ENCODE results near the gene IFNA8.
"Not testable (repeated sequence)": the region's sequence is repeated elsewhere in the genome, so short reads cannot be mapped to it uniquely, and the experiment has no call there.

Gene IFNA8

DNA sequence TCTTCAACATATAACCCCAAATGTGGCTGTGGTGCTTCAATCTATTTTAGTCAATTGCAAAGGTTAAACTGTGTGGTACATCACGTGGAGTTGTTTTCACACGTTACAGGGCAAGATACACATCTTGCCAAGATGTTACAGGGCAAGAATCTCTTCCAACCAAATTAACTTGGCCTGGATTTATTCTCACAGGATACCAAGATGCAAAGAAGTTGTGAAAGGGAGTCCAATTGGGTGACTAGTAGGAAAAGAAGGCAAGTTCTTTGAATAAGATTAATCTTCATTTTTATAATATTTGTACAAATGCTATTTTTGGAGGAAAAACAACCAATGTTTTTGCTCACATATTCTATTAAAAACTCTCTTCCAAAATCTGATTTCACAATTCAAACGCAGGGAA lies 4.8 kb upstream of the IFNA8 start:
- CTCF ChIA-PET = interaction anchor here (0.9 kb wide), 1 partner anchor 78 kb away, joined by 4 read pairs; no protein-coding TSS in a partner anchor
- H3K4me3 Mint-ChIP-seq = no peak overlapping the region
- no peak overlapping the region for H3K27ac Mint-ChIP-seq
- H3K27me3 Mint-ChIP-seq = peaks cover 57% of the 10 kb centered on the region
- H3K36me3 Mint-ChIP-seq = no peaks in the 10 kb centered on the region
- H3K4me1 Mint-ChIP-seq = peaks cover 6% of the 10 kb centered on the region
- H3K9me3 Mint-ChIP-seq = no peaks in the 10 kb centered on the region
- DNase-seq = no peak

DNA sequence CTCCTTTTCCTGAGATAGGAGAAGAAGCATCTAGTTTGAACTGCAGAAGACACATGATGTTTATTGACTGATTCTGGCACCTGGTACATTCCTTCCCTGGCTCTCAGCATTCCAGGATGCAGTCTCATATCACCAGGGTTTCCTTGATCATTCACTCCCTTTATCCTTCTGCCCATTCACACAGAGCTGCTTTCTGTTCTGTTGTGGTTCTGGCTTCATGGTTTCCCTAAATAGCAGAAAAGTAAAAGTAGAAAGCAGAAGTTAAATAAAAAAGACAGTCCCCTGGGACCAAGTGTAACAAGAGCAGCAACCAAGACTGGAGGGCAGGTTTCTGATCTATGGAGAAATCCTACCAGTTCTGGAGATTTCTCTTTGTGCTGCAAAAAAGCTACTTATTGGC lies 3.2 kb downstream of the IFNA8 start:
- Mint-ChIP-seq H3K4me3 (no peak overlapping the region), H3K27ac (no peak overlapping the region), H3K27me3 (peaks cover 20% of the 10 kb centered on the region), H3K9me3 (no peaks in the 10 kb centered on the region), H3K4me1 (peaks cover 3% of the 10 kb centered on the region), H3K36me3 (no peaks in the 10 kb centered on the region)
- CTCF ChIA-PET = interaction anchor here (1.2 kb wide), 1 partner anchor 14 kb away, joined by 3 read pairs; no protein-coding TSS in a partner anchor
- DNase-seq = no peak

DNA sequence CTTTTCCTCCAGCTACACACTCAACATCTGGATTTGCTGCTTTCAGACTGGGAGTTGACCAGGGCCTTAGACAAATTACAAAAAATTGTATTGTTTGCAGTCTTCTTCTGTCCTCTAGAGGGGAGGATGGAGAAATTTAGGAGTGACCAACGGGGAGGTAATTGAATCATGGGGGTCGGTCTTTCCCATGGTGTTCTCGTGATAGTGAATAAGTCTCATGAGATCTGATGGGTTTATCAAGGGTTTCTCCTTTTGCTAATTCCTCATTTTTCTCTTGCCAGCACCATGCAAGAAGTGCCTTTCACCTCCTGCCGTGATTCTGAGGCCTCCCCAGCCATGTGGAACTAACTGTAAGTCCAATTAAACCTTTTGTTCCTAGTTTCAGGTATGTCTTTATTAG lies 4.2 kb downstream of the IFNA8 start:
- peaks cover 20% of the 10 kb centered on the region for H3K27me3 Mint-ChIP-seq
- no peaks in the 10 kb centered on the region for H3K36me3 Mint-ChIP-seq
- H3K27ac Mint-ChIP-seq = no peak overlapping the region
- DNase-seq = no peak
- peaks cover 3% of the 10 kb centered on the region for H3K4me1 Mint-ChIP-seq
- CTCF ChIA-PET = interaction anchor here (1.7 kb wide), 1 partner anchor 9 kb away, joined by 3 read pairs; no protein-coding TSS in a partner anchor
- no peaks in the 10 kb centered on the region for H3K9me3 Mint-ChIP-seq
- H3K4me3 Mint-ChIP-seq = no peak overlapping the region

DNA sequence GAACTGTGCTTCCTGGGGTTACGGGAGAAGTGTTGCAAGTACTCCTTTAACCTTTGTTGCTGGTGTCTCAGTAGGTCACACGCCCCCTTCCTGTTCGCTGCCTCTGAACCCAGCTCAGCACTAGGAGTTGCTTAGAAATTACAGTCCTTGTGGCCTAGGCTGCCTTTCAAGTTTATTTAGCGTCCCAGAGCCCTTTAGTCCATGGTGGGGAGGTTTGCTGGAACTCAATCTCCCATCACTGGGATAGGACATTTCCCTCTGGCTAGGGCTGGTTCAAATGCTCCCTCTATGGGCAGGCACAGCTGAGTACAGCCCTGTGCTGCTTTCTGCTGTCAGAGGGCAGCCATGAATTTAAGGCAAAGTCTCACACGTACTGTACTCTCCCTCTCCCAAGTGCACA lies 4.7 kb downstream of the IFNA8 start:
- Mint-ChIP-seq H3K4me1 (peaks cover 3% of the 10 kb centered on the region), H3K36me3 (no peaks in the 10 kb centered on the region), H3K27me3 (peaks cover 20% of the 10 kb centered on the region), H3K9me3 (no peaks in the 10 kb centered on the region), H3K4me3 (no peak overlapping the region), H3K27ac (no peak overlapping the region)
- DNase-seq = peak; percentile 25
- CTCF ChIA-PET = interaction anchor here (1.6 to 1.7 kb wide), 2 partner anchors 9 to 161 kb away, joined by 3 to 5 read pairs; no protein-coding TSS in a partner anchor

DNA sequence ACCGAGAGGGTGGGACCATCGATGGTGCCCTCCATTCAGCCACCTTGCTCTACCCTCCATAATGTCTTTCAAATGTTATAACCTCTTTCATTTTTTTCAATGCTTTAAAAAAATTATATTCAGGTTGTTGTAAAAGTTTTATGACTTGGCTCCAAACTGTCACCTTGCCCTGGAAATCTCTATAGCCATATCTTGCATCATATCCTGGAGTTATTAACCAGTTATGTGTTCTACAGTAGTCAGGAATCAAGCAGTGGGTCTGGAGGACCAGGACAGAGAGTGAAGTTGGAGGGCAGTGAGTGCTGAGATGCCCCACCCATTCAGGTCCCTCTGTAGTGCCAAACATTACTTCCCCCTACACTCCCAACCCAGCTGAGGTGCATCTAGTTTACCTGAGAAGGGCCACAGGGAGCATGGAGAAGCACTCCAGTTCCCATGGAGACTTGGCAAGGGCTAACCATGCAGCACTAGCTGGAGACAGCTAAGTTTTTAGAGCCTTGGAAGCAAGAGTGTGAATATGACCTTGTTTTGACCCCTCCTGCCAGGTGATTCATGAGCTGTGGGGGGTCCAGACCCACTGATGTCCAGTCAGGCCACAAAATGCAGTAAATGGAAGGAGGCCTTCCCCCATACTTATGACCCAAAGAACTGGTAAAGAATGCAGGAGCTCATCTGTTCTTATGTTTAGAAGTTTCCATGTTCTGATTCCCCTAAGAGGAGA lies 5.5 kb downstream of the IFNA8 start:
- Mint-ChIP-seq H3K4me3 (no peak overlapping the region), H3K9me3 (no peaks in the 10 kb centered on the region), H3K27me3 (peaks cover 13% of the 10 kb centered on the region), H3K36me3 (no peaks in the 10 kb centered on the region), H3K4me1 (peaks cover 3% of the 10 kb centered on the region), H3K27ac (no peak overlapping the region)
- DNase-seq = no peak
- CTCF ChIA-PET = interaction anchor here (0.6 to 1.7 kb wide), 4 partner anchors 8 to 162 kb away, joined by 3 to 5 read pairs (median 3); no protein-coding TSS in a partner anchor

DNA sequence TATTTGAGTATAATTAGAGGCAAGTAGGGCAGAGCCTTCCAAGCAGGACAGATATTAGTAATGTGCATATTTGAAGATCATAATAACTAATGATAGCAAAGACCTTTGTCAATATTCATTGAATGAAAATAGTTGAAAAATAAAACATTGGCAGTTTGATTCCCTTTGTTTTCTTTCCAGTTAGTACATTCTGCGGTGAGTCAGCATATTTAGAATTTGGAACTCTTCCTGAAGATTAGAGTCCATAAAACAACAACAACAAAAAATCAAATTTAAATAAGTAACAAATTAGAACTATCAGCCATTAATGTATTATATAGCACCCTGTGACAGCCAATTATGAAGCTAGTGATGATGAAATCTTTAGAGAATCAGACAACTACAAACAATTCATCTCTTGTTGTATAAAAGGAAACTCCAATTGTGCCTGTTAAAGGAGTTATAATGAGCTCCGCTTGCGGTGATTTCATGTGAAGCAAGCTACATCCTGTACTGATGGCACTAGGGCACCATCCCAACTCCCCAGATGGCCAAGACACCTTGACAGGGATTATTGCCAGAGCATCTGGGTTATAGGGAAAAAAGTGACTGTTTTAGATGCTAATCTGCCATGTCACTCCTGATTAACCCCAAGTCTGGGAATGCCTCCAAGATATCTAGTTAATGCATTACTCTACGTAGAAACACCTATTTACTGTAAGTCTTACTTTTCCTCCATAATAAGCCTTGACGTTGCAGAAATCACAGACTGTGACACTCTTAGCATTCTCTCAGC lies 6.8 kb downstream of the IFNA8 start:
- CTCF ChIA-PET = interaction anchor here (1.0 to 1.4 kb wide), 2 partner anchors 87 to 89 kb away, joined by 3 read pairs; no protein-coding TSS in a partner anchor
- no peaks in the 10 kb centered on the region for H3K36me3 Mint-ChIP-seq
- H3K4me1 Mint-ChIP-seq = peaks cover 3% of the 10 kb centered on the region
- no peak for DNase-seq
- peaks cover 17% of the 10 kb centered on the region for H3K27me3 Mint-ChIP-seq
- no peaks in the 10 kb centered on the region for H3K9me3 Mint-ChIP-seq
- no peak overlapping the region for H3K27ac Mint-ChIP-seq
- no peak overlapping the region for H3K4me3 Mint-ChIP-seq

DNA sequence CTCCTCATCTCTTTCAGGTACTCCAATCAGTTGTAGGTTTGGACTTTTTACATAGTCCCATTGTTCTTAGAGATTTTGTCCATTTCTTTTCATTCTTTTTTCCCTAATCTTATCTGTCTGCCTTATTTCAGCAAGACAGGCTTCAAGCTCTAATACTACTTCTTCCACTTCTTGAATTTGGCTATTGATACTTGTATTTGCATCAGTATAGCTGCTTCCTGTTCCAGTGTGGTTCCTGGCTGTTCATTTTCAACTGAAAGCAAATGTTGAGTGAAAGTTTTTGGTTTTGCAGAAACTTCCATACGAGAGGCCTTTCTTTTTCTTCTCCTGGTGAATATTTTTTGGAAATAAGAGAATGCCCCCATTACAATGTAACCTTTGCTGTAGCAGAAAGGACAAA lies 19.3 kb downstream of the IFNA8 start:
- Mint-ChIP-seq H3K4me3 (no peak overlapping the region), H3K36me3 (no peaks in the 10 kb centered on the region), H3K27me3 (peaks cover 49% of the 10 kb centered on the region), H3K27ac (no peak overlapping the region), H3K4me1 (no peaks in the 10 kb centered on the region), H3K9me3 (no peaks in the 10 kb centered on the region)
- CTCF ChIA-PET = no interaction called here
- DNase-seq = no peak

DNA sequence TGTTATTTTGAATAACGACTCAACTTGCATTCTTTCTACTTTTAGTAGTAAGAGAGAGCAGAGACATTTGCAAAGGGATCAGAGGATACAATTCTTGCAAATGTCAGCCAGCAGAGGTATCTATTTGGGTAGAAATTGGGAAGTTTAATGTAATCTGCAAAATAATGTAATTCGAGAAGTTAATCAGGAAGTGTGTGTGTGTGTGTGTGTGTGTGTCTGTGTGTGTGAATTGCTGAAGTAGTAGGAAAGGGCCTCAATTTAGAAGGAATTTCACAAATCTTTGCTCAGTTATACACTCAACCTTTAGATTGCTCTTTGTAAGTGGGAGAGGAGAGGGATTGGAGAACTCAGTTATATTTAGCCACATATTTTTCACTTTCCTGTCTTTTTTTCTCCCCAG lies 20.3 kb downstream of the IFNA8 start:
- no peaks in the 10 kb centered on the region for H3K9me3 Mint-ChIP-seq
- CTCF ChIA-PET = no interaction called here
- H3K4me1 Mint-ChIP-seq = no peaks in the 10 kb centered on the region

DNA sequence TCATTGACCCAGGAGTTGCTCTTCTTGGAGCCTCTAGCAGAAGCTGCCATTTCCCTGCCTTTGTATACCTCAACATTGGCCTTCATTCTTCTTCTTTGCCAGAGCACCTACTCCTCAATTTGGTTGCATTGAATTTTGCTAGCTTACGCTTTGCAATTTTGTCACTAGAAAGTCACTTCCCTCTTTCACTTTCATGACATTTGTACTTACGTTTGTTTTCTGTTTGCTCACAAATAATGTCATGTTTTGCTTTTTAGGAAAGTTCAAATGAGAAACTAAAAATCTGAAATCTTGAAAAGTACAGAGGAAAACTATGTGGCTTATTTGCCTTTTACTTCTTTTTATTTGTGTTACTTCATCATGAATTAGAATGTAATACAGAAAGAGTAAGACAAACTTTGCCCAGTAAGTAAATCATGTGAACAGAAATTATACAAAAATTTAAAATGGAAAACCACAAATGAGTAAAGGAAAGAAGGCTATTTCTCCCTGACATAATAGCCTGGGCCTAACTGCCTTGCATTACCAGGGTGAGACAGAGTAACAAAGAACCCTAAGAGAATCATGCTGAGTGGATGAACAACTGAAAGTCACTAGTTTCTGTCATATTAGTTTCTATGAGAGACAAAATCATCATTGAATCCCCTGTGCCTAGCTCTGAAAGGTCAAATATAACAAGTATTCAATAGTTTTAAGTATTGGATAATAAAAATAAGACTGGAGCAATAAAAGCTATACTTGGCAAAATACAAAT lies 23.9 kb downstream of the IFNA8 start:
- CTCF ChIA-PET = interaction anchor here (2.3 to 3.8 kb wide), 5 partner anchors 13 to 365 kb away, joined by 5 to 22 read pairs (median 9); no protein-coding TSS in a partner anchor
- Mint-ChIP-seq H3K27ac (no peak overlapping the region), H3K4me1 (no peaks in the 10 kb centered on the region), H3K27me3 (peaks cover 44% of the 10 kb centered on the region), H3K4me3 (no peak overlapping the region), H3K9me3 (no peaks in the 10 kb centered on the region), H3K36me3 (no peaks in the 10 kb centered on the region)
- DNase-seq = no peak

More for the DNA sequence above, 20.3 kb downstream of the IFNA8 start:
- H3K36me3 Mint-ChIP-seq = no peaks in the 10 kb centered on the region
- H3K27ac Mint-ChIP-seq = no peak overlapping the region
- no peak overlapping the region for H3K4me3 Mint-ChIP-seq
- no peak for DNase-seq
- H3K27me3 Mint-ChIP-seq = peaks cover 56% of the 10 kb centered on the region

DNA sequence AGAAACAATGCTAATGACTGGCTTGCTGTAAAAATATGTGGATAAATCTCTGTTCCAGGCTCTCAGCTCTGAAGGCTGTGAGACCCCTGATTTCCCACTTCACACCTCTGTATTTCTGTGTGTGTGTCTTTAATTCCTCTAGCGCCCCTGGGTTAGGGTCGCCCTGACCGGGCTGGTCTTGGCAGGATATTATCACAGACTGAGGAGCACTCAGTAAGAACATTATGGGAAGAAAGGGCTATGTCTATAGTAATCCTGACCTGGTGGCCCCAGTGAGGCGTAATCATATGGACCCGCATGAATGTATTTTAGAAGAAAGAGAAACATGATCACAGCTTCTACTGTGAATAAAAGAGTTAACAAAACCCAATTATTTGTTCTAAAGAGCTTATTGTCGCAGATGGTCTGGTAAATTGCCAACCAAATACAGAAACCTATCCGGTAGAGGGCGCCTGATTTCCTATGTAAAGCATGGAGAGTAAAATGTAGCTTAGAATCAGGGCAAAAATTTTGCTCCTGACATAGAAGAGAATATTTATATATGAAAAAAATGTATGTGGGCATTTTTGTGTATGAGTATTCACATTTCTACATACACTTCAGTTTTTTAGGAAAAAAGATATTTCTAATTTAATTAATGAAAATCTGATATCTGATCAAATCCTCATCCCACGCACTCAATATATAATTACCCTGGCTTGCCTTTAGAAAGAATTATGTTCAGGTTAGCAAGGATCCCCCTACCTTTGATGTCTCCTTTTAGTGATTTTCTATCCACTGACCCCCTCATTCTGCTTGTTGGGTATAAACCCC lies 25.5 kb downstream of the IFNA8 start:
- CTCF ChIA-PET = interaction anchor here (0.6 to 3.8 kb wide), 25 partner anchors 8 to 669 kb away, joined by 3 to 32 read pairs (median 4); partner anchors contain the start of gene KLHL9
- H3K36me3 Mint-ChIP-seq = no peaks in the 10 kb centered on the region
- peaks cover 41% of the 10 kb centered on the region for H3K27me3 Mint-ChIP-seq
- DNase-seq = peak; percentile 70
- no peak overlapping the region for H3K4me3 Mint-ChIP-seq
- no peaks in the 10 kb centered on the region for H3K4me1 Mint-ChIP-seq
- H3K9me3 Mint-ChIP-seq = no peaks in the 10 kb centered on the region
- H3K27ac Mint-ChIP-seq = no peak overlapping the region

DNA sequence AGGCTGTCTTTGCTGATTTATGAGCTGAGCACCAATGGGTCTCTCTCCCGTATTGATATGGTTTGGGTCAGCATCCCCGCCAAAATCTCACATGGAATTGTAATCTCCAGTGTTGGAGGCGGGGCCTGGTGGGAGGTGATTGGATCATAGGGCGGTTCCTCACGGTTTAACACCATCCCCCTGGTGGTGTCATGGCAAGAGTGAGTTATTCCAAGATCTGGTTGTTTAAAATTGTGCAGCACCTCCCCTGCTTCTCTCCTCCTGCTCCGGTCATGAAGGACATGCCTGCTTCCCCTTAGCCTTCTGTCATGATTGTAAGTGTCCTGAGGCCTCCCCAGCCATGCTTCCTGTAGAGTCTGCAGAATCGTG lies 26.1 kb downstream of the IFNA8 start:
- not testable (repeated sequence) for H3K4me1 Mint-ChIP-seq, DNase-seq, H3K36me3 Mint-ChIP-seq, H3K27ac Mint-ChIP-seq, H3K4me3 Mint-ChIP-seq, H3K9me3 Mint-ChIP-seq
- peaks cover 37% of the 10 kb centered on the region for H3K27me3 Mint-ChIP-seq
- CTCF ChIA-PET = interaction anchor here (0.6 to 3.8 kb wide), 23 partner anchors 8 to 668 kb away, joined by 3 to 32 read pairs (median 4); partner anchors contain the start of gene KLHL9

DNA sequence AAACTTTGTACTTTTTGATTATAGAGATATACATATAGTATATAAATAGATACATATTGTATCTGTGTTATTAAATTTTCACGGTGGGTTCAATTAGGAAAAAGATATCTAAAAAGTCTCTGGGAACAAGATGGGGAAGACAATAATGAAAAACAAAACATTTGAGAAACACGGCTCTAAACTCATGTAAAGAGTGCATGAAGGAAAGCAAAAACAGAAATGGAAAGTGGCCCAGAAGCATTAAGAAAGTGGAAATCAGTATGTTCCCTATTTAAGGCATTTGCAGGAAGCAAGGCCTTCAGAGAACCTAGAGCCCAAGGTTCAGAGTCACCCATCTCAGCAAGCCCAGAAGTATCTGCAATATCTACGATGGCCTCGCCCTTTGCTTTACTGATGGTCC lies 31.2 kb downstream of the IFNA8 start, which contains the start of gene IFNA1:
TSS of gene IFNA1 (plus strand) at position 301 of the 400 bp plus-strand sequence. CDS start at position 370, 69 bp downstream.
- CTCF ChIA-PET = no interaction called here
- H3K36me3 Mint-ChIP-seq = no peaks in the 10 kb centered on the region
- no peak within 1 kb of the TSS for H3K4me3 Mint-ChIP-seq
- H3K9me3 Mint-ChIP-seq = peaks cover 4% of the 10 kb centered on the region
- H3K4me1 Mint-ChIP-seq = peaks cover 21% of the 10 kb centered on the region
- peaks cover 22% of the 10 kb centered on the region for H3K27me3 Mint-ChIP-seq
- no peak for DNase-seq
- no peak within 1 kb of the TSS for H3K27ac Mint-ChIP-seq

Measured in activated naive CD4-positive, alpha-beta T cell treated with anti-CD3 and anti-CD28 coated beads, Interleukin-2, amount 10 ng/mL, durations not matched to agents 7 days and 5 days (primary cell).